IMR-90 (cell line): ENCODE measurements around the gene SDR39U1. TPM values are rescaled to one million over a fixed set of nuclear protein-coding genes. Genes with fewer than 3 reads are reported as not detected.

Experiments
- ATAC-seq: fragments of 200-7000 bp; cut with Tn5 transposase; 2 replicates; pipeline ENCODE4 v1.9.1; 2020; ENCODE audit warnings: low read depth, mild to moderate bottlenecking, moderate library complexity
- BruUV-seq: library from RNA; stranded (reverse); fragments of 400-500 nt; replicated peaks from 2 replicates; lab custom pipeline; 2021; lab: Mats Ljungman, UMichigan
- CTCF ChIA-PET: fragments of 300-600 bp; formaldehyde crosslinking; extraction: SDS; loops from one replicate; lab custom pipeline; 2021; ENCODE audit warnings: antibody characterized with exemption; lab: Yijun Ruan, JAX
- POLR2A ChIA-PET: fragments of 300-600 bp; sonication (Branson Sonifier 250); formaldehyde crosslinking; loops from one replicate; lab custom pipeline; 2022; ENCODE audit warnings: antibody characterized with exemption; ENCODE audit not compliant: unreplicated experiment; lab: Charles Lee
- DNase-seq: peaks from one replicate; pipeline ENCODE4 v3.0.0; 2013
- H2AFZ ChIP-seq: replicated peaks from 2 replicates; pipeline ENCODE3; 2013; ENCODE audit warnings: low read length, mild to moderate bottlenecking; ENCODE audit not compliant: poor library complexity
- H2AK5ac ChIP-seq: 2 replicates; pipeline ENCODE4 v1.6.1; 2013; ENCODE audit warnings: low read depth, low read length, inconsistent platforms
- H2AK9ac ChIP-seq: replicated peaks from 2 replicates; pipeline ENCODE3; 2013; ENCODE audit warnings: mild to moderate bottlenecking, low read depth, low read length, moderate library complexity; ENCODE audit not compliant: poor library complexity
- H2BK120ac ChIP-seq: 2 replicates; pipeline ENCODE4 v1.6.1; 2013; ENCODE audit warnings: low read depth, low read length, inconsistent platforms
- H2BK15ac ChIP-seq: 3 replicates; pipeline ENCODE4 v1.6.1; 2013; ENCODE audit warnings: low read depth, low read length, inconsistent platforms
- H2BK20ac ChIP-seq: 2 replicates; pipeline ENCODE4 v1.6.1; 2013; ENCODE audit warnings: low read depth, mild to moderate bottlenecking, inconsistent platforms, low read length, moderate library complexity
- H2BK5ac ChIP-seq: 2 replicates; pipeline ENCODE4 v1.6.1; 2013; ENCODE audit warnings: mild to moderate bottlenecking, low read depth, low read length, inconsistent platforms; ENCODE audit not compliant: poor library complexity, severe bottlenecking
- H3K14ac ChIP-seq: replicated peaks from 2 replicates; pipeline ENCODE4 v1.6.1; 2013; ENCODE audit warnings: low read depth, low read length, inconsistent platforms
- H3K18ac ChIP-seq: 2 replicates; pipeline ENCODE4 v1.6.1; 2013; ENCODE audit warnings: low read depth, low read length, control low read depth
- H3K23ac ChIP-seq: 2 replicates; pipeline ENCODE4 v1.6.1; 2013; ENCODE audit warnings: low read depth, low read length, inconsistent platforms
- H3K27ac ChIP-seq: 2 replicates; pipeline ENCODE4 v1.5.1; 2013; ENCODE audit warnings: mild to moderate bottlenecking, control low read depth, low read length; ENCODE audit not compliant: insufficient read depth
- H3K27me3 ChIP-seq: 2 replicates; pipeline ENCODE4 v1.6.1; 2013; ENCODE audit warnings: low read length; ENCODE audit not compliant: control insufficient read depth, insufficient read depth
- H3K36me3 ChIP-seq: 2 replicates; pipeline ENCODE4 v1.6.1; 2013; ENCODE audit warnings: low read length, mixed read lengths; ENCODE audit not compliant: control insufficient read depth, insufficient read depth
- H3K4ac ChIP-seq: 2 replicates; pipeline ENCODE4 v1.6.1; 2013; ENCODE audit warnings: low read depth, low read length, inconsistent platforms
- H3K4me1 ChIP-seq: 2 replicates; pipeline ENCODE4 v1.6.1; 2013; ENCODE audit warnings: low read length, mixed read lengths; ENCODE audit not compliant: control insufficient read depth, insufficient read depth
- H3K4me2 ChIP-seq: 2 replicates; pipeline ENCODE4 v1.6.1; 2013; ENCODE audit warnings: low read depth, mild to moderate bottlenecking, control low read depth, low read length, moderate library complexity
- H3K4me3 ChIP-seq: 2 replicates; pipeline ENCODE4 v1.5.1; 2013; ENCODE audit warnings: low read depth, mild to moderate bottlenecking, control low read depth, low read length, moderate library complexity; ENCODE audit not compliant: insufficient read depth
- H3K56ac ChIP-seq: 2 replicates; pipeline ENCODE4 v1.6.1; 2013; ENCODE audit warnings: low read length, inconsistent platforms; ENCODE audit not compliant: insufficient read depth; ENCODE audit errors: extremely low read depth
- H3K79me1 ChIP-seq, 2 experiments: 2 replicates each; pipeline ENCODE4 v1.6.1; 2013; ENCODE audit warnings: low read length in 2 of 2, inconsistent platforms in 1 of 2, low read depth in 1 of 2
- H3K9ac ChIP-seq: 2 replicates; pipeline ENCODE4 v1.6.1; 2013; ENCODE audit warnings: low read depth, low read length, control low read depth
- H3K9me1 ChIP-seq: 2 replicates; pipeline ENCODE4 v1.6.1; 2013; ENCODE audit warnings: low read length, inconsistent platforms; ENCODE audit not compliant: insufficient read depth
- H3K9me3 ChIP-seq: 2 replicates; pipeline ENCODE4 v1.6.1; 2013; ENCODE audit warnings: low read length; ENCODE audit not compliant: control insufficient read depth, insufficient read depth
- H4K20me1 ChIP-seq: 2 replicates; pipeline ENCODE4 v1.6.1; 2013; ENCODE audit warnings: low read length, inconsistent platforms; ENCODE audit not compliant: insufficient read depth
- H4K5ac ChIP-seq: 2 replicates; pipeline ENCODE4 v1.6.1; 2013; ENCODE audit warnings: mild to moderate bottlenecking, low read depth, low read length, control low read depth
- H4K8ac ChIP-seq, 2 experiments: 2 replicates each; pipeline ENCODE4 v1.6.1; 2013; ENCODE audit warnings: low read depth in 2 of 2, low read length in 2 of 2, control low read depth in 1 of 2, inconsistent platforms in 1 of 2
- H4K91ac ChIP-seq: 2 replicates; pipeline ENCODE4 v1.6.1; 2013; ENCODE audit warnings: low read depth, low read length, inconsistent platforms; ENCODE audit not compliant: insufficient read depth
- CHD1 ChIP-seq: IDR thresholded peaks from 2 replicates; pipeline ENCODE4 v1.6.1; 2012; ENCODE audit warnings: low read depth, low read length, improper control_type of control experiment
- FOS ChIP-seq: fragments of 150-350 bp; IDR thresholded peaks from 2 replicates; pipeline ENCODE4 v1.6.1; 2016; ENCODE audit warnings: low read depth, low read length
- NFE2L2 ChIP-seq: fragments of 150-350 bp; IDR thresholded peaks from 2 replicates; pipeline ENCODE4 v1.6.1; 2016; ENCODE audit warnings: low read depth, mild to moderate bottlenecking, low read length
- POLR2A ChIP-seq: IDR thresholded peaks from 2 replicates; pipeline ENCODE4 v1.6.1; 2012; ENCODE audit warnings: mild to moderate bottlenecking, low read depth, low read length
- RAD21 ChIP-seq: IDR thresholded peaks from 2 replicates; pipeline ENCODE4 v1.6.1; 2012; ENCODE audit warnings: low read length, improper control_type of control experiment
- RCOR1 ChIP-seq: IDR thresholded peaks from 2 replicates; pipeline ENCODE4 v1.6.1; 2012; ENCODE audit warnings: mild to moderate bottlenecking, low read length, improper control_type of control experiment; ENCODE audit not compliant: insufficient replicate concordance
- RFX5 ChIP-seq: IDR thresholded peaks from 2 replicates; pipeline ENCODE4 v1.8.0; 2012; ENCODE audit warnings: low read depth, mild to moderate bottlenecking, low read length, moderate library complexity
- SMC3 ChIP-seq: fragments of 150-350 bp; IDR thresholded peaks from 2 replicates; pipeline ENCODE4 v1.6.1; 2016; ENCODE audit warnings: low read depth, mild to moderate bottlenecking, antibody characterized with exemption, low read length, moderate library complexity
- WGBS, 2 experiments: methylation state at CpG; one replicate each; pipeline versions ENCODE4 v1.1.5 to v1.1.7; 2013; ENCODE audit warnings: missing lambda C conversion rate in 2 of 2; ENCODE audit not compliant: insufficient read length in 1 of 2; ENCODE audit errors: extremely low coverage in 2 of 2; 5-methylcytosine and 5-hydroxymethylcytosine counted together
- dilution Hi-C: fragments of 300-500 bp; cut with HindIII; formaldehyde crosslinking; loops from one replicate; pipeline ENCODE4 v1.14.3; 2018; ENCODE audit warnings: low sequenced_read_pairs; ENCODE audit not compliant: unreplicated experiment
- in situ Hi-C: fragments of 300-500 bp; cut with MboI; formaldehyde crosslinking; loops from 3 replicates; pipeline ENCODE4 v1.14.3; 2019; ENCODE audit warnings: low sequenced_read_pairs, inconsistent platforms, mixed read lengths
- intact Hi-C: fragments of 100-400 bp; cut with micrococcal nuclease; formaldehyde crosslinking; loops from 2 replicates; pipeline ENCODE4 v1.10.0; 2022
- polyA plus RNA-seq, 3 experiments: library from polyadenylated mRNA; depleted of rRNA; stranded (reverse); fragments of >200 nt; gene quantifications; 2 replicates each; pipeline ENCODE4 v1.2.3, GENCODE V29; 2012; ENCODE audit warnings: low replicate concordance in 1 of 3
- total RNA-seq: library from RNA; depleted of rRNA; stranded (reverse); fragments of >200 nt; gene quantifications from 2 replicates; pipeline ENCODE4 v1.2.3, GENCODE V29; 2012
- TF ChIP-seq, protein P1 (sequence below): fragments of 150-350 bp; IDR thresholded peaks from 2 replicates; pipeline ENCODE4 v1.6.1; 2017; ENCODE audit warnings: mild to moderate bottlenecking, antibody characterized with exemption, low read length, low read depth

SDR39U1 gene
- total and polyA plus RNA-seq, 2 of the 4 experiments (the other 2 are of a cell fraction), result 7.5 to 46.3 TPM

DNA sequence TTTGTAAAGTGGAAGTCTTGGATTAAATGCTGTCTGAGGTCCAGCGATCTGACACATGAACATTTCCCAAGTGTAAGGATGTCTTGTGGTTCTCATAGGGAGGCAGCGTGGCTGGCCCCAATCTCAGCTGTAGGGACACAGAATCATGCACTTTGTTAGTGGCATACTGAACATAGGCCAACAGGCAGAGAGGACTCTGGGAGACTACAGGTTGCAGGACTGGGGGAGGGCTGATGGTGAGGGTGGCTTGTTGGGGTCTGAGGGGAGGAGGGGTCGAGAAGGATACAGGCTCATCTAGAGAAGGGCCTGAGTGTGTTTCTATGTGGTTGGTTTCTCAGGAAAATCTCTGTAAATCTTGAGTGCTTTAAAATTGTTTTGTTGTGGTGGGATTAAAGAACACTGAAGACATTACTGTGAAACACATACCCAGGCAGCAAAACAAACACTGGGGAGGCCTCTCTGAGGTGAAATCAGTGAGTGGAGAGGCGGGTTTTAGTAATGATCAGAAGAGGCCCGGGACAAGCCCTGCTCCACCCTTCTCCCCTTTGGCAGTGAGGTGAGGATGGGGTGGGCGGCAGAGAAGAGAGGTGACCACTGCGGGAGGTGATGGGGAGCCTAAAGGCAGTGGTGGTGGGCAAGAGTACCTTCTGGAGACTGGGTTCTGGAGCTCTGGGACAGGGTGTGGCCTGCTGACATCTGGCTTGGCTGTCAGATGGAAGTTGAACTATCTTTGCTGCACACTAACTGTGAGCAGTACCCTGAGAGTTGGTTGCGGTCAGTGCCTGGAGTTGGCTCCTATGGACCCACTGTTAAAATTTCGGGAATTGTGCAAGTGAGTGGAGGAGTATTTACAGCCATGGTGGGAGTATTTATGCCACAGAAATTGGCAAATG lies 40.5 kb downstream of the SDR39U1 start:
- no peak overlapping the region for H3K27ac ChIP-seq
- peak overlapping the region; percentile 50 for H2AK9ac ChIP-seq
- DNase-seq (no peak), ATAC-seq (no peak)
- BruUV-seq, result no TSS peak
- no peak overlapping the region for H3K4me2 ChIP-seq
- ChIA-PET POLR2A (no interaction called here), CTCF (interaction anchor here (0.5 to 1.4 kb wide), 3 partner anchors 22 to 1121 kb away, joined by 3 to 4 read pairs (median 3); no protein-coding TSS in a partner anchor)
- no peak overlapping the region for H4K8ac ChIP-seq
- no peak overlapping the region for H2AK5ac ChIP-seq
- dilution Hi-C loops (no loop called here), intact Hi-C loops (no loop called here), in situ Hi-C loops (no loop called here)
- 69% methylated on average over 3 of the region's 9 CpGs; no CpG with 5 or more reads in 1 of the 2 experiments for WGBS, 2 experiments
- H3K56ac ChIP-seq, result no peak overlapping the region
- H2AFZ ChIP-seq, result no peak overlapping the region
- H3K4me1 ChIP-seq, result peaks cover 17% of the 10 kb centered on the region
- H2BK15ac ChIP-seq, result no peak overlapping the region
- no peak overlapping the region for H4K5ac ChIP-seq
- no peak overlapping the region for H4K91ac ChIP-seq
- H3K14ac ChIP-seq, result no peak overlapping the region
- no peak overlapping the region for H3K9ac ChIP-seq
- H3K4ac ChIP-seq, result no peak overlapping the region
- H4K20me1 ChIP-seq, result no peaks in the 10 kb centered on the region
- no peaks in the 10 kb centered on the region for H3K27me3 ChIP-seq
- H3K23ac ChIP-seq, result no peak overlapping the region
- H3K4me3 ChIP-seq, result no peak overlapping the region
- no peak overlapping the region for H3K18ac ChIP-seq
- H2BK20ac ChIP-seq, result no peak overlapping the region
- H2BK5ac ChIP-seq, result no peak overlapping the region
- peaks cover 3% of the 10 kb centered on the region; the same call in 1 of the 2 replicates for H3K9me1 ChIP-seq
- H3K9me3 ChIP-seq, result no peaks in the 10 kb centered on the region
- H3K36me3 ChIP-seq, result peaks cover 4% of the 10 kb centered on the region; the same call in 1 of the 2 replicates
- H3K79me1 ChIP-seq, result peaks cover 0 to 13% of the 10 kb centered on the region in 2 experiments; a peak in 1 of 4 replicates
- TF ChIP-seq SMC3 (no peak), RAD21 (no peak), RCOR1 (no peak), POLR2A (no peak), CHD1 (no peak), FOS (no peak), RFX5 (no peak), NFE2L2 (no peak)
- TF ChIP-seq, protein P1, sequence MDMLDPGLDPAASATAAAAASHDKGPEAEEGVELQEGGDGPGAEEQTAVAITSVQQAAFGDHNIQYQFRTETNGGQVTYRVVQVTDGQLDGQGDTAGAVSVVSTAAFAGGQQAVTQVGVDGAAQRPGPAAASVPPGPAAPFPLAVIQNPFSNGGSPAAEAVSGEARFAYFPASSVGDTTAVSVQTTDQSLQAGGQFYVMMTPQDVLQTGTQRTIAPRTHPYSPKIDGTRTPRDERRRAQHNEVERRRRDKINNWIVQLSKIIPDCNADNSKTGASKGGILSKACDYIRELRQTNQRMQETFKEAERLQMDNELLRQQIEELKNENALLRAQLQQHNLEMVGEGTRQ, result no peak
- no peak overlapping the region for H2BK120ac ChIP-seq
